ENCODE results near the gene GRM2.

The GRM2 gene

DNA sequence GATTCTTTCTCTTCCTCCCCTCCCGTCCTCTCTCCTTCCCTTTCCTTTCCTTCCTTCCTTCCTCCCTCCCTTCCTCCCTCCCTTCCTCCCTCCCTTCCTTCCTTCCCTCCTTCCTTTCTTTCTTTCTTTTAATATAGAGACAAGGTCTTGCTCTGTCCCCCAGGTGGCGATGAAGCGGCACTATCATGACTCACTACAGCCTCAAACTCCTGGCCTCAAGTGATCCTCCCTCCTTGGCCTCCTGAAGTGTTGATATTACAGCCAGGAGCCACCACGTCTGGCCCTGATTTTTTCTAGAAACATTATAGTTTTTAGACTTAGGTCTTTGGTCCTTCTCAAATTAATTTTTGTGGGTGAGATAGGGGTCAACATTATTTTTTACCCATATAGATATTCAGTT lies 15.5 kb downstream of the GRM2 start:
- Histone ChIP-seq H3K4me3 (ENCODE audit: low read length) (no peak overlapping the region), H2BK15ac (replicated peaks; ENCODE audit: low read depth) (no peak overlapping the region), H3K79me2 (ENCODE audit: control insufficient read depth, insufficient read depth, low read length) (no peaks in the 10 kb centered on the region), H2BK120ac (ENCODE audit: low read depth, low read length) (no peak overlapping the region), H3K56ac (ENCODE audit: low read length) (peak overlapping the region; percentile 12), H3K4ac (ENCODE audit: low read depth, low read length) (no peak overlapping the region), H3K18ac (ENCODE audit: low read length) (no peak overlapping the region), H3K9ac (ENCODE audit: low read length) (no peak overlapping the region), H4K5ac (ENCODE audit: low read length) (no peak overlapping the region), H3K79me1 (ENCODE audit: low read length) (no peaks in the 10 kb centered on the region), H3K4me1 (ENCODE audit: control insufficient read depth, low read depth, low read length) (no peaks in the 10 kb centered on the region), H3K27me3 (ENCODE audit: insufficient read depth, low read length, poor library complexity) (no peaks in the 10 kb centered on the region), H2BK5ac (ENCODE audit: low read length) (no peak overlapping the region), H3K23ac (ENCODE audit: low read length) (no peak overlapping the region), H3K4me2 (ENCODE audit: low read length) (no peak overlapping the region), H3K27ac (ENCODE audit: low read depth, low read length) (no peak overlapping the region), H4K8ac (ENCODE audit: low read depth, low read length) (no peak overlapping the region), H2AK5ac (ENCODE audit: low read length) (no peak overlapping the region), H3K36me3 (ENCODE audit: control insufficient read depth, insufficient read depth, low read length) (no peaks in the 10 kb centered on the region)
- DNase-seq = no peak
- no CpG with 5 or more reads among the region's 4 CpGs for WGBS (ENCODE audit: extremely low coverage, insufficient coverage, low lambda C conversion rate)

- H3K18ac ChIP-seq (ENCODE audit: low read length) = no peak overlapping the region
- no peak overlapping the region for H2BK5ac ChIP-seq (ENCODE audit: low read length)
- no peak overlapping the region for H2BK120ac ChIP-seq (ENCODE audit: low read depth, low read length)
- H4K5ac ChIP-seq (ENCODE audit: low read length) = no peak overlapping the region
- H3K9ac ChIP-seq (ENCODE audit: low read length) = no peak overlapping the region
- H3K79me2 ChIP-seq (ENCODE audit: control insufficient read depth, insufficient read depth, low read length) = no peaks in the 10 kb centered on the region
- no peak overlapping the region for H2BK15ac ChIP-seq (replicated peaks; ENCODE audit: low read depth)
- H3K27me3 ChIP-seq (ENCODE audit: insufficient read depth, low read length, poor library complexity) = no peaks in the 10 kb centered on the region
- H3K4me2 ChIP-seq (ENCODE audit: low read length) = no peak overlapping the region
- H3K56ac ChIP-seq (ENCODE audit: low read length) = no peak overlapping the region
- no peak overlapping the region for H3K4me3 ChIP-seq (ENCODE audit: low read length)
- H4K8ac ChIP-seq (ENCODE audit: low read depth, low read length) = no peak overlapping the region
- no peak overlapping the region for H2AK5ac ChIP-seq (ENCODE audit: low read length)
- no peaks in the 10 kb centered on the region for H3K4me1 ChIP-seq (ENCODE audit: control insufficient read depth, low read depth, low read length)
- no peaks in the 10 kb centered on the region for H3K79me1 ChIP-seq (ENCODE audit: low read length)
- H3K36me3 ChIP-seq (ENCODE audit: control insufficient read depth, insufficient read depth, low read length) = no peaks in the 10 kb centered on the region
- no peak for DNase-seq
- no peak overlapping the region for H3K4ac ChIP-seq (ENCODE audit: low read depth, low read length)
- no peak overlapping the region for H3K23ac ChIP-seq (ENCODE audit: low read length)
- no peak overlapping the region for H3K27ac ChIP-seq (ENCODE audit: low read depth, low read length)
Observed at GRCh38 chr3:51727500-51727899, 20.6 kb downstream of the GRM2 start.

GRCh38 chr3:51729042-51729633 lies 22.3 kb downstream of the GRM2 start:
- no peak for DNase-seq
- H2BK120ac ChIP-seq (ENCODE audit: low read depth, low read length) = no peak overlapping the region

GRCh38 chr3:51733859-51734571 lies 27.1 kb downstream of the GRM2 start:
- Histone ChIP-seq H3K27me3 (ENCODE audit: insufficient read depth, low read length, poor library complexity) (no peaks in the 10 kb centered on the region), H3K4ac (ENCODE audit: low read depth, low read length) (no peak overlapping the region), H3K79me1 (ENCODE audit: low read length) (no peaks in the 10 kb centered on the region), H2BK5ac (ENCODE audit: low read length) (no peak overlapping the region), H3K4me1 (ENCODE audit: control insufficient read depth, low read depth, low read length) (no peaks in the 10 kb centered on the region), H3K27ac (ENCODE audit: low read depth, low read length) (no peak overlapping the region), H2AK5ac (ENCODE audit: low read length) (no peak overlapping the region), H3K4me3 (ENCODE audit: low read length) (no peak overlapping the region), H2BK120ac (ENCODE audit: low read depth, low read length) (no peak overlapping the region), H3K36me3 (ENCODE audit: control insufficient read depth, insufficient read depth, low read length) (no peaks in the 10 kb centered on the region), H3K18ac (ENCODE audit: low read length) (no peak overlapping the region), H4K5ac (ENCODE audit: low read length) (no peak overlapping the region), H4K8ac (ENCODE audit: low read depth, low read length) (no peak overlapping the region), H3K79me2 (ENCODE audit: control insufficient read depth, insufficient read depth, low read length) (no peaks in the 10 kb centered on the region), H3K23ac (ENCODE audit: low read length) (no peak overlapping the region), H3K4me2 (ENCODE audit: low read length) (no peak overlapping the region), H3K56ac (ENCODE audit: low read length) (no peak overlapping the region), H2BK15ac (replicated peaks; ENCODE audit: low read depth) (no peak overlapping the region), H3K9ac (ENCODE audit: low read length) (no peak overlapping the region)
- no peak for DNase-seq
- no CpG with 5 or more reads among the region's 4 CpGs for WGBS (ENCODE audit: extremely low coverage, insufficient coverage, low lambda C conversion rate)

More at GRCh38 chr3:51729042-51729633, 22.3 kb downstream of the GRM2 start:
- Histone ChIP-seq H3K56ac (ENCODE audit: low read length) (no peak overlapping the region), H3K36me3 (ENCODE audit: control insufficient read depth, insufficient read depth, low read length) (no peaks in the 10 kb centered on the region), H3K79me1 (ENCODE audit: low read length) (no peaks in the 10 kb centered on the region), H3K4me3 (ENCODE audit: low read length) (no peak overlapping the region), H2AK5ac (ENCODE audit: low read length) (no peak overlapping the region), H3K27ac (ENCODE audit: low read depth, low read length) (no peak overlapping the region), H3K79me2 (ENCODE audit: control insufficient read depth, insufficient read depth, low read length) (no peaks in the 10 kb centered on the region), H2BK15ac (replicated peaks; ENCODE audit: low read depth) (no peak overlapping the region), H3K23ac (ENCODE audit: low read length) (no peak overlapping the region), H2BK5ac (ENCODE audit: low read length) (no peak overlapping the region), H4K8ac (ENCODE audit: low read depth, low read length) (no peak overlapping the region), H3K4ac (ENCODE audit: low read depth, low read length) (no peak overlapping the region), H3K18ac (ENCODE audit: low read length) (no peak overlapping the region), H3K27me3 (ENCODE audit: insufficient read depth, low read length, poor library complexity) (no peaks in the 10 kb centered on the region), H3K4me1 (ENCODE audit: control insufficient read depth, low read depth, low read length) (no peaks in the 10 kb centered on the region), H3K4me2 (ENCODE audit: low read length) (no peak overlapping the region), H4K5ac (ENCODE audit: low read length) (no peak overlapping the region), H3K9ac (ENCODE audit: low read length) (no peak overlapping the region)

DNA sequence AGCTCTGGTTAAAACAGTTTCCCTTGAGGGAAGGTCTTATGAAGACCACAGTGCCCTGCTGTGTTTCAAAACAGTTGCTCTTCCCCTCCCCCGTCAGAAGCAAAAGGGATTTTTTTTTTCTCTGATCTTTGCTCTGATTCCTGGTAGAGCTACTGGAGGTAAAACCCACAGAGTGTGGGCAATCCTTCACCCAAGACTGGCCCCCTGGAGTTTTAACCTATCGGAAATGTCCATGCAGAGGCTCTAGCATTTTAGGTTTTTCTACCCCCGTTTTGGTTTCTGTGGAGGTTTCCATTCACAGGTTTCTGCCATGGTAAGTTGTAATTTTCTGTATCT lies 27.7 kb downstream of the GRM2 start:
- WGBS (ENCODE audit: extremely low coverage, insufficient coverage, low lambda C conversion rate) = no CpG with 5 or more reads among the region's 3 CpGs
- Histone ChIP-seq H3K36me3 (ENCODE audit: control insufficient read depth, insufficient read depth, low read length) (no peaks in the 10 kb centered on the region), H3K79me1 (ENCODE audit: low read length) (no peaks in the 10 kb centered on the region), H3K27ac (ENCODE audit: low read depth, low read length) (no peak overlapping the region), H3K79me2 (ENCODE audit: control insufficient read depth, insufficient read depth, low read length) (no peaks in the 10 kb centered on the region), H3K4me1 (ENCODE audit: control insufficient read depth, low read depth, low read length) (no peaks in the 10 kb centered on the region), H2AK5ac (ENCODE audit: low read length) (no peak overlapping the region), H3K56ac (ENCODE audit: low read length) (no peak overlapping the region), H3K18ac (ENCODE audit: low read length) (peak overlapping the region; percentile 92), H2BK5ac (ENCODE audit: low read length) (no peak overlapping the region), H3K23ac (ENCODE audit: low read length) (no peak overlapping the region), H3K4me2 (ENCODE audit: low read length) (no peak overlapping the region), H3K4ac (ENCODE audit: low read depth, low read length) (peak overlapping the region; percentile 70), H3K4me3 (ENCODE audit: low read length) (no peak overlapping the region), H3K9ac (ENCODE audit: low read length) (no peak overlapping the region), H4K8ac (ENCODE audit: low read depth, low read length) (no peak overlapping the region), H4K5ac (ENCODE audit: low read length) (no peak overlapping the region), H2BK15ac (replicated peaks; ENCODE audit: low read depth) (peak overlapping the region; percentile 78), H3K27me3 (ENCODE audit: insufficient read depth, low read length, poor library complexity) (no peaks in the 10 kb centered on the region), H2BK120ac (ENCODE audit: low read depth, low read length) (no peak overlapping the region)
- DNase-seq = peak; percentile 38

DNA sequence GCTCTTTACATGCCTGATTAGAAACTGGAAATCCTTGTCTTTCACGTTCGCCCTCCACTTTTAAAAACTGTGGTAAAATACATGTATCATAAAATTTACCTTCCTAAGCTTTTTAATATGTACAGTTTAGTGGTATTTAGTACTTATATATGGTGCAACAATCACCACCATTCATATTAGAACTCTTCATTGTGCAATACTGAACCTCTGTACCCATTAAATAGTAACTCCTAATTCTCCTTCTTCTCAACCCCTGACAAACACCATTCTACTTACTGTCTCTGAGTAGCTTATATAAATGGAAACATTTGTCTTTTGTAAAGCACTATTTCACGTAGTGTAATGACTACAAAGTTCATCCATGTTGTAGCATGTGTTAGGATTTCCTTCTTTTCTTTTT lies 28.2 kb downstream of the GRM2 start:
- Histone ChIP-seq H3K4me2 (ENCODE audit: low read length) (no peak overlapping the region), H3K27ac (ENCODE audit: low read depth, low read length) (no peak overlapping the region), H3K27me3 (ENCODE audit: insufficient read depth, low read length, poor library complexity) (no peaks in the 10 kb centered on the region), H3K18ac (ENCODE audit: low read length) (no peak overlapping the region), H3K4me1 (ENCODE audit: control insufficient read depth, low read depth, low read length) (no peaks in the 10 kb centered on the region), H2BK120ac (ENCODE audit: low read depth, low read length) (no peak overlapping the region), H3K36me3 (ENCODE audit: control insufficient read depth, insufficient read depth, low read length) (no peaks in the 10 kb centered on the region), H3K9ac (ENCODE audit: low read length) (no peak overlapping the region), H3K79me1 (ENCODE audit: low read length) (no peaks in the 10 kb centered on the region), H3K56ac (ENCODE audit: low read length) (no peak overlapping the region), H2BK5ac (ENCODE audit: low read length) (no peak overlapping the region), H3K4me3 (ENCODE audit: low read length) (no peak overlapping the region), H4K5ac (ENCODE audit: low read length) (no peak overlapping the region), H2BK15ac (replicated peaks; ENCODE audit: low read depth) (peak overlapping the region; percentile 78), H3K4ac (ENCODE audit: low read depth, low read length) (no peak overlapping the region), H3K23ac (ENCODE audit: low read length) (no peak overlapping the region), H4K8ac (ENCODE audit: low read depth, low read length) (no peak overlapping the region), H2AK5ac (ENCODE audit: low read length) (no peak overlapping the region), H3K79me2 (ENCODE audit: control insufficient read depth, insufficient read depth, low read length) (no peaks in the 10 kb centered on the region)
- DNase-seq = no peak
- WGBS (ENCODE audit: extremely low coverage, insufficient coverage, low lambda C conversion rate) = no CpG with 5 or more reads among the region's 3 CpGs

Measured in mesendoderm (in vitro differentiated cells).